ENCODE results near the gene WDR38.
A peak's percentile ranks its signal among the peaks of the same experiment; 100 is the strongest.

Gene WDR38, protein sequence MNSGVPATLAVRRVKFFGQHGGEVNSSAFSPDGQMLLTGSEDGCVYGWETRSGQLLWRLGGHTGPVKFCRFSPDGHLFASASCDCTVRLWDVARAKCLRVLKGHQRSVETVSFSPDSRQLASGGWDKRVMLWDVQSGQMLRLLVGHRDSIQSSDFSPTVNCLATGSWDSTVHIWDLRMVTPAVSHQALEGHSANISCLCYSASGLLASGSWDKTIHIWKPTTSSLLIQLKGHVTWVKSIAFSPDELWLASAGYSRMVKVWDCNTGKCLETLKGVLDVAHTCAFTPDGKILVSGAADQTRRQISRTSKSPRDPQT

DNA sequence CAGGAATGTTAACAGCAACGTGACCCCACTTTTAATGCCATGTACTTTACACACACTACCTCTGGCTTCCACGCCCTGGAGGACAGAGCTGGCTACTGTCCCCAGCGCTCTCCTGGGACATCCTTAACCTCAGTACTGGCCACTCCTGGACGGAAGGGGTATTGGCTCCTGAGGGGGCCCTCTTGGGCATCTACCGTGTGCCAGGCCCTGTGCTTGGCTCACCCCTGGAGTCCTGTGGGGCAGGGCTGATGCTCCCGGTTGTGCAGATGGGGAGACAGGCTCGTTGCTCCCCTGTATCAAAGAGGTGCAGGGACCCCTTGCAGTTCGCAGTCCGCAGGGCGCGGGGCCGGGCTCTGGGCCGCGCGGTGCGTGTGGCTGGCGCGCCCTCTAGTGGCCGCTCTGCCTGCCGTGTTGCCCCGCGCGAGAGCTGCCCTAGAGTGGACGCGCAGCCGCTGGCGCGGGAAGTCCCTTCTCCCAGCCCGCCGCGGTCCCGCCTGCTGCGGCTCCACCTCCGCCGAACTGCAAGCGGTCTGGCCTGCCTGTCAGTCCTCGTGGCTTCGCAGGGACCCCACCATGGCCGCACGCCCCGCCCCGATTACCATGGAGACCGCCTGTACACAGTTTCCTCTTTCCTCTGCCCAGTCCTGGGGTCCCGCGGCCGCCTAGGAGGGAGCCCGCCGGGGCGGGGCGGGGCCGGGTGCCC is at the start of gene WDR38:
WDR38 (plus strand) TSS at position 632 of the 703 bp plus-strand sequence. CDS start 72 bp downstream, outside the sequence.
- Histone ChIP-seq H3K4me1 (ENCODE audit: control insufficient read depth, insufficient read depth, low read length) (peaks cover 2% of the 10 kb centered on the region; the same call in 1 of the 2 replicates), H3K27ac (ENCODE audit: low read length) (no peak within 1 kb of the TSS), H3K4me3 (ENCODE audit: low read length) (peak within 1 kb of the TSS; percentile 71; the same call in 1 of the 2 replicates), H3K27me3 (ENCODE audit: control insufficient read depth, insufficient read depth, low read length) (no peaks in the 10 kb centered on the region), H3K9me3 (ENCODE audit: control insufficient read depth, insufficient read depth, low read length) (no peaks in the 10 kb centered on the region), H3K36me3 (ENCODE audit: control insufficient read depth, insufficient read depth, low read length) (peaks cover 14% of the 10 kb centered on the region)
- no CpG with 5 or more reads among the region's 51 CpGs for WGBS (ENCODE audit: insufficient coverage, insufficient read length)
- DNase-seq (ENCODE audit: low read depth, low spot score), result peak; percentile 48

DNA sequence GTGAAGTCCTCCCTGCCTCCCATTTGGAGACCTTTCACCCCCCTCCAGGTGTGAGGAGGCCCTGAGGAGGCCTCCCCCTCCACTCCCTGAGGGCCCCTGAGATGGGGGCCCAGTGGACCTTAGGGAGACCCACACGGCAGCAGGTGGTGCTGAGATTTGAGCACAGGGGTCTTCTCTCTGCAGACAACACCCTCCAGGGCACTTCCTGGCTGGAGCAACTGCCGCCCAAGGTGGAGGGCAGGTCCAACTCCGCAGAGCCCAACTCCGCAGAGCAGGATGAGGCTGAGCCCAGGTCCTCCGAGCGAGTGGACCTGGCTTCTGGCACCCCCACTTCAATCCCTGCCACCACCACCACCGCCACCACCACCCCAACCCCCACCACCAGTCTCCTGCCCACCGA is 49.3 kb upstream of the WDR38 start:
- H3K4me3 ChIP-seq (ENCODE audit: low read length), result no peak overlapping the region

DNA sequence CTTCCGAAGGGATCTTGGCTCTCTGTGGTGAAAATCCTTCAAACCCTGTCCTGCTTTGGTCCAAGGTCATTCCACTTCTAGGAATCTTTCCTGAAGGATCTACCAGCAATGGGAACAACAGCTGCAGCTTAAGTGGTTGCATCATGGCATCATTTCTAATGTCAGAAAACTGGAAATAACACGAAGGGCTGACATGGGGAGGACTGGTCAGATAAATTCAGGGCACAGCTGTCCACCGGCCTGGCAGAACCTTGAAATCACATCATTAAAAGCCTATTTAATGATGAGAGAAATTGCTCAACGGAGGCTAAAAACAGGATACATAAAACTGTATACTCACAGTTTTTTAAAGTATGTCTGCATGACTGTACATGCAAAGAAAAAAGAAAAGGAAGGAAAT is 48.1 kb upstream of the WDR38 start:
- Histone ChIP-seq H3K4me1 (ENCODE audit: control insufficient read depth, insufficient read depth, low read length) (no peaks in the 10 kb centered on the region; the same call in 1 of the 2 replicates), H3K9me3 (ENCODE audit: control insufficient read depth, insufficient read depth, low read length) (no peaks in the 10 kb centered on the region), H3K4me3 (ENCODE audit: low read length) (no peak overlapping the region), H3K27me3 (ENCODE audit: control insufficient read depth, insufficient read depth, low read length) (no peaks in the 10 kb centered on the region), H3K36me3 (ENCODE audit: control insufficient read depth, insufficient read depth, low read length) (0 out of 2 replicates have a peak, but pooled peaks cover 2% of the 10 kb centered on the region), H3K27ac (ENCODE audit: low read length) (no peak overlapping the region)
- no peak for DNase-seq (ENCODE audit: low read depth, low spot score)
- no CpG with 5 or more reads among the region's 4 CpGs for WGBS (ENCODE audit: insufficient coverage, insufficient read length)

More for the DNA sequence above, 49.3 kb upstream of the WDR38 start:
- H3K4me1 ChIP-seq (ENCODE audit: control insufficient read depth, insufficient read depth, low read length), result no peaks in the 10 kb centered on the region; the same call in 1 of the 2 replicates
- no peaks in the 10 kb centered on the region for H3K9me3 ChIP-seq (ENCODE audit: control insufficient read depth, insufficient read depth, low read length)
- WGBS (ENCODE audit: insufficient coverage, insufficient read length), result no CpG with 5 or more reads among the region's 8 CpGs
- no peak for DNase-seq (ENCODE audit: low read depth, low spot score)
- no peaks in the 10 kb centered on the region for H3K36me3 ChIP-seq (ENCODE audit: control insufficient read depth, insufficient read depth, low read length)
- no peaks in the 10 kb centered on the region for H3K27me3 ChIP-seq (ENCODE audit: control insufficient read depth, insufficient read depth, low read length)
- H3K27ac ChIP-seq (ENCODE audit: low read length), result no peak overlapping the region

DNA sequence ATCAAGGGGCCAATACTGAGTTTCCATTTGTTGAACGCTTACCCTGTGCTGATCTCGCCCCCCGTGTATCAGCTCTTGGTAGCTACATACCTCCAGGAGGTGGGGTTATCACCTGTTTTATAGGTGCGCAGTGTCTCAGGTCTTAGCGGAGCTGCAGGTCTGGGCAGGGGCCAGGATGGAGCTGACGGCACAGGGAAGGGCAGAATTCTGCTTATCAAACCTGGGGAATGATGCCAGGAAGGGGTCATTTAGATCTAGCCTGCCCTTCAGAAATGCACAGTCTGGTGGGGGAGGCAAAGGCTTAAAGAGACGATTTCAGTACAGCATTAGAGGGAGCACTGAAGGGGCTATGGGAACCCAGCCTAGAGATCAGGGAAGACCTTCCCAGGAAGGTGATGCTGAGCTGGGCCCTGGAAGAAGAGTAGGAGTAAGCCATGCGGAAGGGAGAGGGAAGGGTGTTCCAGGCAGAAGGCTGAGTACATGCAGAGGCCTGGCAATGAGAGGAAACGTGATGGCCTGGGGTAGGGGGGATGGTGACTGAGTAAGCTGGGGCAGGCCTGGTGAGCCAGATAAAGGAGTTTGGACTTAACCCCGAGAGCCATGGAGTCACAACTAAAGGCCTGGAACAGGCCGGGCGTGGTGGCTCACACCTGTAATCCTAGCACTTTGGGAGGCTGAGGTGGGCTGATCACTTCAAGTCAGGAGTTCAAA is 44.9 kb upstream of the WDR38 start:
- peaks cover 11% of the 10 kb centered on the region for H3K4me1 ChIP-seq (ENCODE audit: control insufficient read depth, insufficient read depth, low read length)
- no peak overlapping the region for H3K27ac ChIP-seq (ENCODE audit: low read length)
- H3K4me3 ChIP-seq (ENCODE audit: low read length), result no peak overlapping the region
- no peak for DNase-seq (ENCODE audit: low read depth, low spot score)
- no CpG with 5 or more reads among the region's 12 CpGs for WGBS (ENCODE audit: insufficient coverage, insufficient read length)
- H3K36me3 ChIP-seq (ENCODE audit: control insufficient read depth, insufficient read depth, low read length), result 0 out of 2 replicates have a peak, but pooled peaks cover 2% of the 10 kb centered on the region
- no peaks in the 10 kb centered on the region for H3K9me3 ChIP-seq (ENCODE audit: control insufficient read depth, insufficient read depth, low read length)
- no peaks in the 10 kb centered on the region for H3K27me3 ChIP-seq (ENCODE audit: control insufficient read depth, insufficient read depth, low read length)

DNA sequence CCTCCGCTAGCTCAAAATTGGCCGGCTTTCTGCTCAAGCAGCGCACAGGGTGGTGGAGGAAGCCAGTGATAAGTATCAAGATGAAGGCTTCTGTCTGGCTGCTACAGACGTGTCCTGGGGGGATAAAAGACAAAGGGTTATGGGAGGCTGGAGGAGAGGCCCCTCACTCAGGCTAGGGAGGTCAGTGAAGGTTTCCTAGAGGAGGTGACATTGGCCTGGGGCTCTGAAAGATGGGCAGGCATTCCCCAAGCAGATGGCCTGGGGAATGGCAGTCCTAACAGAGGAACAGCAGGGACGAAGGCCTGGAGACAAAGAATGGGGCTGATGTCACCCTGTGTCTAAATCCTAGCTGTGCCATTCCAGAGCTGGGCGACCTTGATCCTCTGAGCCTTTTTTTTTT is 44.0 kb upstream of the WDR38 start:
- no peak overlapping the region for H3K4me3 ChIP-seq (ENCODE audit: low read length)
- no peak overlapping the region for H3K27ac ChIP-seq (ENCODE audit: low read length)
- no peak for DNase-seq (ENCODE audit: low read depth, low spot score)
- H3K36me3 ChIP-seq (ENCODE audit: control insufficient read depth, insufficient read depth, low read length), result 0 out of 2 replicates have a peak, but pooled peaks cover 2% of the 10 kb centered on the region
- peaks cover 11% of the 10 kb centered on the region for H3K4me1 ChIP-seq (ENCODE audit: control insufficient read depth, insufficient read depth, low read length)
- H3K9me3 ChIP-seq (ENCODE audit: control insufficient read depth, insufficient read depth, low read length), result no peaks in the 10 kb centered on the region
- no CpG with 5 or more reads among the region's 6 CpGs for WGBS (ENCODE audit: insufficient coverage, insufficient read length)
- no peaks in the 10 kb centered on the region for H3K27me3 ChIP-seq (ENCODE audit: control insufficient read depth, insufficient read depth, low read length)

DNA sequence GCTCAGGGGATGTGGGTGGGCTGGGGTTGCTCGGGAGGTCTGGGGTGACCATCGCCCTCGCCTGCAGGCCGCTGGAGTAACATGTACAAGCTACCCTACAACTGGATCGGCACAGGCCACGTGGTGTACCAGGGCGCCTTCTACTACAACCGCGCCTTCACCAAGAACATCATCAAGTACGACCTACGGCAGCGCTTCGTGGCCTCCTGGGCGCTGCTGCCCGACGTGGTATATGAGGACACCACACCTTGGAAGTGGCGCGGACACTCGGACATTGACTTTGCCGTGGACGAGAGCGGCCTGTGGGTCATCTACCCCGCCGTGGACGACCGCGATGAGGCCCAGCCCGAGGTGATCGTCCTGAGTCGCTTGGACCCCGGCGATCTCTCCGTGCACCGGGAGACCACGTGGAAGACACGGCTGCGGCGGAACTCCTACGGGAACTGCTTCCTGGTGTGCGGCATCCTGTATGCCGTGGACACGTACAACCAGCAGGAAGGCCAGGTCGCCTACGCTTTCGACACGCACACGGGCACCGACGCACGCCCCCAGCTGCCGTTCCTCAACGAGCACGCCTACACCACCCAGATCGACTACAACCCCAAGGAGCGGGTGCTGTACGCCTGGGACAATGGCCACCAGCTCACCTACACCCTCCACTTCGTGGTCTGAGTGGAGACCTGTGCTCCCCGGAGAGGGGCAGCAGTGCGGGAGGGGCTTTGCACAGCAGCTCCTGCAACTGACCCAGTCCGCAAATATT is 43.3 kb upstream of the WDR38 start:
- H3K36me3 ChIP-seq (ENCODE audit: control insufficient read depth, insufficient read depth, low read length), result 0 out of 2 replicates have a peak, but pooled peaks cover 2% of the 10 kb centered on the region

DNA sequence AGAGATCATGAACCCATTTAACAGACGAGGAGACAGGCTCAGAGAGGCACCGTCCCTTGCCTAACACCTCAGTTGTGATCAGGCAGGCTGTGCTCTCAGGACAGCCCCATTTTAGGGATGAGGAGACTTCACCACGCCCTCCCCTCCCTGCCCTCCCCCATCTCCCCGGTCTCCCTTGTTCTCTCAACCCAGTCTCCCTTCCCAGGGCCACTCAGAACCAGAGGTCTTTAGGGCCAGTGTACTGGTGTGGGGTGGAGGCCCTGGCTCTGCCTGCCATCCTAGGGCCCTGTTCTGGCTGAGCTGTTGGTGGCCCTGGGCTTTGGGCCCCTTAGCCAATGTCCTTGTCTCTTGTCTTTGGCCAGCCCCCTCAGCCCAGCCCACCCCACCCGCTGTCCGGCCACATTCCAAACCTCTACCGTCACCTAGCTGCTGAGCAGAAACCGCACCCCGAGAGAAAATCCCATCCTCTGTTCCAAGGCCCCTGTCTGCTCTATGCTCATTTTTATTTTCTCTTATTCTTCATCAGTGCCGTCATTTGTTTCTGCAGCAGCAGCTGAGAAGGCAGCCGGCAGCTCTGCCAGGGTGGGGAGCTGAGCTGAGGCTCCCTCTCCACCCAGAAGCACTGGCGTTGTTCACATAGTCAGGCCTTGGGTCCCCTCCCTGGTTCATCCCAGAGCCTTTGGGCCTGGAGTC is 42.5 kb upstream of the WDR38 start:
- H3K27me3 ChIP-seq (ENCODE audit: control insufficient read depth, insufficient read depth, low read length), result no peaks in the 10 kb centered on the region
- H3K27ac ChIP-seq (ENCODE audit: low read length), result no peak overlapping the region
- H3K36me3 ChIP-seq (ENCODE audit: control insufficient read depth, insufficient read depth, low read length), result 0 out of 2 replicates have a peak, but pooled peaks cover 2% of the 10 kb centered on the region
- no peaks in the 10 kb centered on the region for H3K9me3 ChIP-seq (ENCODE audit: control insufficient read depth, insufficient read depth, low read length)
- no peak overlapping the region for H3K4me3 ChIP-seq (ENCODE audit: low read length)
- no CpG with 5 or more reads among the region's 12 CpGs for WGBS (ENCODE audit: insufficient coverage, insufficient read length)
- peak; percentile 78 for DNase-seq (ENCODE audit: low read depth, low spot score)
- H3K4me1 ChIP-seq (ENCODE audit: control insufficient read depth, insufficient read depth, low read length), result peaks cover 11% of the 10 kb centered on the region

More for the DNA sequence above, 43.3 kb upstream of the WDR38 start:
- WGBS (ENCODE audit: insufficient coverage, insufficient read length), result no CpG with 5 or more reads among the region's 60 CpGs
- DNase-seq (ENCODE audit: low read depth, low spot score), result no peak
- H3K9me3 ChIP-seq (ENCODE audit: control insufficient read depth, insufficient read depth, low read length), result no peaks in the 10 kb centered on the region
- H3K4me3 ChIP-seq (ENCODE audit: low read length), result no peak overlapping the region
- H3K27me3 ChIP-seq (ENCODE audit: control insufficient read depth, insufficient read depth, low read length), result no peaks in the 10 kb centered on the region
- no peak overlapping the region for H3K27ac ChIP-seq (ENCODE audit: low read length)
- H3K4me1 ChIP-seq (ENCODE audit: control insufficient read depth, insufficient read depth, low read length), result peaks cover 11% of the 10 kb centered on the region

DNA sequence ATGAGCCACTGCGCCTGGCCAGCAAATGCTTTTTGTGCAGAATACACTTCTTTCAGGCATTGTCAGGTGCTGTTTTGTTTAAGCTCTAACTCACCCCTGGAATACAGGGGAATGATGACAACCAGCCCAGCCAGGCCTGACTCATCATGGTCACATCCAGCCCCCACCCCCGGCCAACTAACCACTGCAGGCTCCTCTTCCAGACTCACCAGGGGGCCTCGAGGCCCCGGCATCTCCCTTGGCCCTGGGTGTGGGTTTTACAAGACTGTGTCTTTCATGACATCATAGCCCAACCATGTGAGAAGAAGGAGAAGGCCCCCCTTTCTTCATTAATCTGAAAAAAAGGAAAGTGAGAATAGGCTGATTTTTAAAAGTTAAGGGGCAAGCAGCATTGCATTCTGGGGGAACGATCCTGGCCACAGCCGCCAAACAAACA is 40.8 kb upstream of the WDR38 start:
- no CpG with 5 or more reads among the region's 6 CpGs for WGBS (ENCODE audit: insufficient coverage, insufficient read length)
- Histone ChIP-seq H3K9me3 (ENCODE audit: control insufficient read depth, insufficient read depth, low read length) (no peaks in the 10 kb centered on the region), H3K36me3 (ENCODE audit: control insufficient read depth, insufficient read depth, low read length) (0 out of 2 replicates have a peak, but pooled peaks cover 2% of the 10 kb centered on the region), H3K4me3 (ENCODE audit: low read length) (no peak overlapping the region), H3K27me3 (ENCODE audit: control insufficient read depth, insufficient read depth, low read length) (no peaks in the 10 kb centered on the region), H3K27ac (ENCODE audit: low read length) (no peak overlapping the region), H3K4me1 (ENCODE audit: control insufficient read depth, insufficient read depth, low read length) (peaks cover 11% of the 10 kb centered on the region)
- DNase-seq (ENCODE audit: low read depth, low spot score), result no peak

DNA sequence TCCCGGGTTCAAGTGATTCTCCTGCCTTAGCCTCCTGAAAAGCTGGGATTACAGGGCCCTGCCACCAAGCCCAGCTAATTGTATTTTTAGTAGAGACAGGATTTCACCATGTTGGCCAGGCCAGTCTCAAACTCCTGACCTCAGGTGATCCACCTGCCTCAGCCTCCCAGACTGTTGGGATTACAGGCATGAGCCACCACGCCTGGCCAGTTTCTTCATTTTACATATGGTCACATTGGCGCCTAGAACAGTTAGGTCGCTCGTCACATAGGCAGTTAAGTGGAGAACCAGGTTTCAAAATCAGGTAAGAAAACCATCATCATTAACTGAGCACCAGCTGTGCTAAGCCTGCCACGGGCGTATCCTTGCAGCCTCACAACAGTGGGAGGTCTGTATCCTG is 40.2 kb upstream of the WDR38 start:
- DNase-seq (ENCODE audit: low read depth, low spot score), result no peak
- Histone ChIP-seq H3K4me3 (ENCODE audit: low read length) (no peak overlapping the region), H3K27me3 (ENCODE audit: control insufficient read depth, insufficient read depth, low read length) (no peaks in the 10 kb centered on the region), H3K4me1 (ENCODE audit: control insufficient read depth, insufficient read depth, low read length) (peaks cover 11% of the 10 kb centered on the region; the same call in 1 of the 2 replicates), H3K9me3 (ENCODE audit: control insufficient read depth, insufficient read depth, low read length) (no peaks in the 10 kb centered on the region), H3K27ac (ENCODE audit: low read length) (no peak overlapping the region), H3K36me3 (ENCODE audit: control insufficient read depth, insufficient read depth, low read length) (0 out of 2 replicates have a peak, but pooled peaks cover 2% of the 10 kb centered on the region)
- WGBS (ENCODE audit: insufficient coverage, insufficient read length), result no CpG with 5 or more reads among the region's 7 CpGs

Measured in iPS DF 6.9 (cell line).